HepG2 (cell line): Measurements from ENCODE around the gene HYAL1. TPM values are rescaled to one million over a fixed set of nuclear protein-coding genes. Genes with fewer than 3 reads are reported as not detected.

Experiments used
- ATAC-seq: fragments of 200-7000 bp; cut with Tn5 transposase; 3 replicates; pipeline ENCODE4 v1.9.1; 2020; ENCODE audit warnings: mild to moderate bottlenecking, moderate library complexity
- BruUV-seq: library from RNA; stranded (reverse); fragments of 400-500 nt; replicated peaks from 2 replicates; lab custom pipeline; 2021; lab: Mats Ljungman, UMichigan
- CTCF ChIA-PET: fragments of 300-600 bp; formaldehyde crosslinking; extraction: SDS; loops from one replicate; lab custom pipeline; 2021; ENCODE audit warnings: low total read pairs, inconsistent platforms, low intra/inter-chr PET ratio; lab: Yijun Ruan, JAX
- POLR2A ChIA-PET: fragments of 350-600 bp; sonication (Branson Sonifier 250); formaldehyde crosslinking; loops from one replicate; lab custom pipeline; 2020; ENCODE audit warnings: antibody characterized with exemption, inconsistent platforms; lab: Yijun Ruan, JAX
- DNase-seq: peaks from one replicate; pipeline ENCODE4 v3.0.0-alpha.2; 2015; ENCODE audit warnings: low spot score
- FAIRE-seq: peaks from 3 replicates; lab custom pipeline; 2011; peaks lifted over from hg19 to GRCh38; lab: Jason Lieb, UNC
- H2AFZ ChIP-seq: one replicate; pipeline ENCODE4 v1.6.1; 2011; ENCODE audit warnings: low read length, inconsistent platforms
- H3K27ac ChIP-seq: fragments of 300-600 bp; 3 replicates; pipeline ENCODE4 v1.8.0; 2011; ENCODE audit warnings: mixed run types, mild to moderate bottlenecking, mixed read lengths, low read length, inconsistent platforms; ENCODE audit not compliant: insufficient read depth; ENCODE audit errors: extremely low read length
- H3K27me3 ChIP-seq, 2 experiments: fragments of 200-600 bp in 1 of 2; 2 replicates in 1 of 2; 3 replicates in 1 of 2; pipeline versions ENCODE4 v1.6.0 to v1.8.0; 2011; ENCODE audit warnings: low read length in 2 of 2, mild to moderate bottlenecking in 2 of 2, moderate library complexity in 2 of 2, inconsistent platforms in 1 of 2; ENCODE audit not compliant: insufficient read depth in 2 of 2, control insufficient read depth in 1 of 2
- H3K36me3 ChIP-seq, 2 experiments: fragments of 200-600 bp in 1 of 2; replicated peaks in 1 of 2; 2 replicates in 1 of 2; 3 replicates in 1 of 2; pipeline versions ENCODE4 v1.5.1 to v1.8.0; 2011; ENCODE audit warnings: low read length in 2 of 2, inconsistent platforms in 1 of 2; ENCODE audit not compliant: insufficient read depth in 2 of 2, control insufficient read depth in 1 of 2
- H3K4me1 ChIP-seq: 2 replicates; pipeline ENCODE4 v1.5.1; 2012; ENCODE audit warnings: low read length, inconsistent platforms; ENCODE audit not compliant: insufficient read depth
- H3K4me2 ChIP-seq: 2 replicates; pipeline ENCODE4 v1.6.0; 2011; ENCODE audit warnings: low read depth, low read length, inconsistent platforms
- H3K4me3 ChIP-seq, 3 experiments: fragments of 200-600 bp in 1 of 3; sonication (generic), shearing (Covaris generic) in 1 of 3; replicated peaks in 1 of 3; 2 replicates each; pipeline ENCODE4 v1.5.1; 2011 to 2016; ENCODE audit warnings: low read length in 3 of 3, inconsistent platforms in 2 of 3, low read depth in 2 of 3, mild to moderate bottlenecking in 2 of 3, control low read depth in 1 of 3, mixed read lengths in 1 of 3; ENCODE audit not compliant: insufficient read depth in 1 of 3
- H3K79me2 ChIP-seq: one replicate; pipeline ENCODE4 v1.6.1; 2011; ENCODE audit warnings: low read length, inconsistent platforms; ENCODE audit not compliant: insufficient read depth
- H3K9ac ChIP-seq: 2 replicates; pipeline ENCODE4 v1.6.0; 2011; ENCODE audit warnings: mild to moderate bottlenecking, low read depth, low read length, inconsistent platforms; ENCODE audit not compliant: insufficient read depth
- H3K9me3 ChIP-seq: 2 replicates; pipeline ENCODE4 v1.5.1; 2012; ENCODE audit warnings: mild to moderate bottlenecking, low read length
- H4K20me1 ChIP-seq: 2 replicates; pipeline ENCODE4 v1.6.0; 2011; ENCODE audit warnings: inconsistent platforms, mild to moderate bottlenecking, low read length, moderate library complexity; ENCODE audit not compliant: insufficient read depth
- AGO2 ChIP-seq: fragments of 200-400 bp; formaldehyde crosslinking; optimal IDR thresholded peaks from 2 replicates; pipeline ENCODE3; 2017; ENCODE audit warnings: mild to moderate bottlenecking, low read depth, low read length, moderate library complexity
- ARHGAP35 ChIP-seq: sonication (generic); formaldehyde crosslinking; IDR thresholded peaks from 2 replicates; pipeline ENCODE4 v1.9.0; 2022; ENCODE audit warnings: mild to moderate bottlenecking, inconsistent platforms, moderate library complexity, missing genetic modification reagents, borderline replicate concordance
- SALL1 ChIP-seq: sonication (generic); formaldehyde crosslinking; IDR thresholded peaks from 2 replicates; pipeline ENCODE4 v1.8.0; 2022; ENCODE audit warnings: mild to moderate bottlenecking, missing genetic modification reagents
- SRSF1 ChIP-seq: fragments of 200-400 bp; formaldehyde crosslinking; optimal IDR thresholded peaks from 2 replicates; pipeline ENCODE3; 2017; ENCODE audit warnings: mild to moderate bottlenecking, low read depth, low read length, moderate library complexity
- ZNF326 ChIP-seq: sonication (generic); formaldehyde crosslinking; IDR thresholded peaks from 2 replicates; pipeline ENCODE4 v1.4.0; 2020; ENCODE audit warnings: missing genetic modification reagents, borderline replicate concordance
- ZNF333 ChIP-seq: sonication (generic); formaldehyde crosslinking; IDR thresholded peaks from 2 replicates; pipeline ENCODE4 v1.4.0; 2020; ENCODE audit warnings: mild to moderate bottlenecking, missing genetic modification reagents, borderline replicate concordance
- ZNF343 ChIP-seq: sonication (generic); formaldehyde crosslinking; IDR thresholded peaks from 2 replicates; pipeline ENCODE4 v1.4.0; 2020; ENCODE audit warnings: mild to moderate bottlenecking, missing genetic modification reagents
- ZNF788 ChIP-seq: sonication (generic); formaldehyde crosslinking; IDR thresholded peaks from 2 replicates; pipeline ENCODE4 v1.5.0; 2020; ENCODE audit warnings: mild to moderate bottlenecking, missing genetic modification reagents, borderline replicate concordance
- WGBS: methylation state at CpG from one replicate; pipeline ENCODE4 v1.1.6; 2017; ENCODE audit warnings: low lambda C conversion rate; 5-methylcytosine and 5-hydroxymethylcytosine counted together
- in situ Hi-C: cut with HindIII; loops from 2 replicates; pipeline ENCODE4 v1.10.0; 2017; ENCODE audit warnings: low pct_unique_long_range_greater_than_20kb; ENCODE audit not compliant: extremely low pct_ligation_motif_present
- intact Hi-C: fragments of 100-400 bp; cut with micrococcal nuclease; formaldehyde crosslinking; loops from one replicate; pipeline ENCODE4 v1.10.0; 2022; ENCODE audit not compliant: unreplicated experiment
- polyA plus RNA-seq, 8 experiments: library from polyadenylated mRNA; depleted of rRNA in 3 of 8; stranded (reverse) in 7 of 8; unstranded in 1 of 8; fragments of >200 nt; fragmentation: Illumina TruSeq in 4 of 8; extraction: Trizol in 4 of 8; gene quantifications; 2 replicates each; pipeline versions ENCODE4 v1.2.1 to v1.2.3, GENCODE V29; 2011 to 2016; ENCODE audit warnings: low read depth in 4 of 8, missing spikeins in 1 of 8, mixed read lengths in 1 of 8; ENCODE audit not compliant: insufficient read depth in 1 of 8
- total RNA-seq, 5 experiments: library from RNA; depleted of rRNA; stranded (reverse); fragments of >200 nt; fragmentation: Illumina TruSeq; extraction: Trizol; gene quantifications; 2 replicates each; pipeline ENCODE4 v1.2.3, GENCODE V29; 2016; ENCODE audit warnings: low read depth in 1 of 5

Gene HYAL1
- total and polyA plus RNA-seq, 2 of the 13 experiments (the other 11 are each of a cell fraction or from before 2014, with no cell fraction given): 76.5 to 193 TPM

GRCh38 chr3:50325497-50326181 is 22.3 kb upstream of the HYAL1 start:
- Histone ChIP-seq H3K27ac (no peak overlapping the region), H3K4me1 (peaks cover 60% of the 10 kb centered on the region), H3K4me3 (no peak overlapping the region), H3K27me3 (no peaks in the 10 kb centered on the region; a peak in 1 of 5 replicates), H3K79me2 (peaks cover 16% of the 10 kb centered on the region), H4K20me1 (no peaks in the 10 kb centered on the region), H3K36me3 (peaks cover 5 to 23% of the 10 kb centered on the region in 2 experiments), H3K9ac (no peak overlapping the region)
- CTCF ChIA-PET: no interaction called here
- in situ Hi-C loops (no loop called here), intact Hi-C loops (no loop called here)
- 90% methylated on average over 6 of the region's 11 CpGs for WGBS
- POLR2A ChIA-PET: interaction anchor here (0.5 to 13.0 kb wide), 3 partner anchors 11 to 25 kb away, joined by 4 to 222 read pairs (median 58); partner anchors contain the start of genes HYAL1, HYAL3 and NAA80
- DNase-seq: no peak
- TF ChIP-seq ZNF333: no peak
- no peak for TF ChIP-seq ZNF326 (CRISPR knock-in tag)
- TF ChIP-seq ARHGAP35 (CRISPR knock-in tag): no peak
- peak; percentile 26 for TF ChIP-seq AGO2
- no peak for TF ChIP-seq SRSF1
- TF ChIP-seq ZNF788: no peak
- TF ChIP-seq ZNF343 (CRISPR knock-in tag): no peak
- no peak for TF ChIP-seq SALL1 (CRISPR knock-in tag)
- TF ChIP-seq, all 625 proteins: peak for 1
- Histone ChIP-seq H2AFZ (no peak overlapping the region), H3K4me2 (no peak overlapping the region), H3K9me3 (no peaks in the 10 kb centered on the region)
- ATAC-seq: no peak
- no TSS peak for BruUV-seq
- no peak for FAIRE-seq
